Stimulated activated CD4-positive, alpha-beta T cell treated with anti-CD3 and anti-CD28 coated beads, TNF-alpha, amount 100 ng/mL, for 48 hours (primary cell): ENCODE results near the gene RTN4R.
"Not testable (repeated sequence)": the region's sequence is repeated elsewhere in the genome, so short reads cannot be mapped to it uniquely, and the experiment has no call there.

Experiments
- DNase-seq, 3 donors: peaks; one replicate each; pipeline ENCODE4 v3.0.0-alpha.2; 2020; ENCODE audit warnings: low read depth in 3 of 3

RTN4R gene

DNA sequence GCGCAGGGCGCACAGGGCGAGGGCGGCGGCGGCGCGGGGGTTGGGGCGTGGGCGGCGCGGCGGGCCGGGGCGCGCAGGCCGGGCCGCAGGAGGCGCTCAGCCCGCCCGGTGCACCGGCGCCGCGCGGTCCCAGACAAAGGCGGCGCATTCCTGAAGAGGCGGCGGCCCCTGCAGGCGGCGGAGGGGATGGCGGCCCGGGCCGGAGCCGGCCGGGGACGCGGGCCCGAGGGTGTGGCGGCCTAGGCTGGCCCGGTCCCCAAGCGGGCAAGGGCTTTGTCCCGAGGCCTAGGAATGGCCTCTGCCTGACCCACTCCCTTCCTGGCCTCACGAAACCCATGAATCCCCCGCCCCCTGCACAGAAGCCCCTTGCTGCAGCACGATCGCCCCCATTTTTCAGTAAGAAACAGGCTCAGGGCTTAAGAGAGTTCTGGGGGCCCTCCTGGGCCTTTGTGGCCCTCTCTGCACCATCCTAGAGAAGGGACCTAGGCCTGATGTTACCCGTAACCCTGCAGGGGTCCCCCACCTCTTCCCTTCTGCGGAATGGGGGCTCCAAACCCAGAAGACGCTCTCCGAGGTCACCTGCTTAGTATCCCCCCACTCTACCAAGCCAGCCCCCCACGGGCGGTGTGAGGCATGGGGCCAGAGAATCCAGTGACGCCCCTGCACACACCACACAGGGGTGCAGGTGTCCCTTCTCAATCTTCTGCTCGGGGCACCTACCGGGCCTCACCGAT is at the start of gene RTN4R:
Gene RTN4R, minus strand, starts transcription at position 40 of the 734 bp plus-strand sequence. CDS start 226 bp downstream, outside the sequence.
- peak in 2 of 3 donors; percentile 27 to 48 for DNase-seq

DNA sequence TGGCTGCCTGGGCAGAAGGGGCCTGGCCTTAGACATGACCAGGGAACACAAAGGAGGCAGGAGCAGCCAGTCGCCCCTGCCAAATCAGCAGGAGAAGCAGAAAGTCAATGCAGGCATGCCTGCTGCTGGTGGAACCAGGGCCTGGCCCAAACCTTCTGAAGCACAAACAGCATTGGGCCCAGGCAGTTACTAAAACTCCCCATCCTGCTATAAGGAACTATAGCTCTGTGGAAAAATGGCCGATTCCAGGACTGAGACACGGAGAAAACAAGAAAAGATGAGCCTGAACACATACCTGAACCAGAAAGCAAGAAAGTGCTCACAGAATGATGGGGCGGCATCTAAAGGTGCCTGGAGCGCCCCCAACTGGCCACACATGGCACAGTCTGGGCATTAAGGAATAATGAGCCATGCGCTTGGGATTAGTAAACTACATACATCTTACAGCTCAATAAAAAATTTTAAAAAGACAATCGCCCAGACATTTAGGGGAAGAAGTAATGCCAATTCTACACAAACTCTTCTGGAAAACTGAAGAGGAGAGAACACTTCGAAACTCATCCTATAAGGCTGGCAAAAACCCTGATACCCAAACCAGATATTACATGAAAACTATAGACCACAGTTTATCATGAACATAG is 49.4 kb upstream of the RTN4R start:
- not testable (repeated sequence) for DNase-seq

DNA sequence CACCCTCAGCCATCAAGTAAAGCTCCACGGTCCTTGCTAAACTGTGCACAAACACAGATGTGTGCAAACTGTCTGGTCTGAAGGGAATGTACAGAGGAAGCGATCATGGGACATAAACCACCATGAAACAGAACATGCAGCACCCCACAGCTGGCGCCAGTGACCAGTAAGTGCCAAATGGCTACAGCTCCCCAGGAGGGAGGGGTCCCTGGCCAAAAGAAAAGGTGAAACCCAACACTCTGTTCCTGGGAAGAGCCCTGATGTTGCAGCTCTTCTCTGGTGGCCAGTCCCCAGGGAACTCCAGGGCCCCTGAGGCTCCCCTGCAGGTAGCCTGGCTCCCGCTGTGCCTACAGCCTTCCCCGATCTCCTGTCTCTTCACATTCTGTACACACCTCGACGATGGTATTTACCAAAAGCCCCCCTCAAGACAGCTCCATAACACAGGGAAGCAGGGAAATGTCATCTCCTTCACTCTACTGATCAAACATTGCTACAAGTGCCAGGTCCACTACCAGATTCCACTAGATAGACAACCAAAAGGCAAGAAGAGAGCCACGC is 48.8 kb upstream of the RTN4R start:
- no peak for DNase-seq

DNA sequence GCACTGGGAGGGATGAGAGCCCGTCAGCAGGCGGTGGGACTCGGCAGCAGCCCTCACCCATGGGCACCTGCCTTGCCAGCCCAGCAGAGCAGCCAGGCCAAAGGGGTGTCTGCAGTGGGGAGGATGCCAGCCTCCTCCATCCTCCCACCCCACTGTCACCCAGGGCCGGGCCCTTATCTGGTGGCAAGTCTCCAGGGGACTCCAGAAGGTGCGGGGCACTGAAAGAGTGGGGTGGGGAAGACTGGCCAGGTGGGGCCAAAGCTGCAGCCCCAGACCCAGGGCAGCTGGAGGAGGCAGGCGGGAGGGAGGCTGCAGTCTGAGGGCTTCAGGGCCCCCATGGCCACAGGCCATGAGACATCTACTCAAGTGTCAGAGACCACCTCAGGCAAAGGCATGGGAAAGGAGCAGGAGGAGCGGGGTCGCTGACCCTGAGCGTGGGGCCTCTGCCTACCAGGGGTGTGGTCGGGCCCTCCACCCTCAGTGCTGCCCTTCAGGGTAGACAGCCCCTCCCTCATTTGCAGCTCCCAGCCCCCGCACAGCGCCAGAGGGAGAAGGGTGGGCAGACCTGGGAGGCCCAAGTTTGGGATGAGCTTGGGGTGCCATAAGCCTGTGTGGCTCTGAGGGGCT is 48.2 kb upstream of the RTN4R start:
- no peak for DNase-seq

DNA sequence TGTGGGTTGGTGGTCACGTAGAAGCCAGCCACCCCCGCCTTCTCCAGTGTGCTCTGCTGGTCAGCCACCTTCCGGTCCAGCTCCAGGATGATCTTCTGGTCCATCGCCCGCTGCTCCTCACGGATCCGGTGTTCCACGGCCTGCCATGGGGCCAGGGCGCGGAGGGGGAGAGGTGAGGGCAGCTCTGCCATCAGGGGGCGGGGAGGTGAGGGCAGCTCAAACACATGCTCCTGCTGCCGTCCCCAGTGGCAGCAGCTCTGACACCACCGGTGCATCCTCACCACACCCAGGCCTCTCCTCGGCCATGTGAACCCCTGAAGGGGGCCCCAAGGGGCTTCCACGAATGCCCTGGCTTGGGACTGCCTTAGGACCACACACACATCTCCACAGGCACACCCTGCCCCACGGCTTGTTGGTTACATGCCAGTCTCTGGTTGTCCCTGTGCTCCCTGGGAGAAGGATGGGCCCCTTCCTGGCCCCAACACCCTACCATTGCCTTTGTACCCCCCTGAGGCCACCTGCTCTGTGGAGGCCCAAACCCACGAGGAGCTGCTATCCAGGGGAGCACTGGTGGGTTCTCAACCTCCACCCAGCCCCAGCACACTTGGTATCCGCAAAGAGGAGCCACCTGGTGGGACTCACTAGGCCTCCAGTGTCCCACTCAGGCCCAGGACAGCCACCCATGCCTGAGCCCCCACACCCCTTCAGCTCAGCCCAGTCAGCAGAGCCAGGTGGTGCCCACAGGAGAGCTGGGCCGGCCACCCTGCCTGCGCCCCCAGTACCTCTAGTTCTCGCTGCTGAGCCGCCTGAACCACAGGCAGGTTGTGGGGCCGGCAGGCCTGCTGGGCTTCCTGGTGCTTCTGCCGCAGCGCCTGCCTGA is 47.5 kb upstream of the RTN4R start:
- no peak for DNase-seq

DNA sequence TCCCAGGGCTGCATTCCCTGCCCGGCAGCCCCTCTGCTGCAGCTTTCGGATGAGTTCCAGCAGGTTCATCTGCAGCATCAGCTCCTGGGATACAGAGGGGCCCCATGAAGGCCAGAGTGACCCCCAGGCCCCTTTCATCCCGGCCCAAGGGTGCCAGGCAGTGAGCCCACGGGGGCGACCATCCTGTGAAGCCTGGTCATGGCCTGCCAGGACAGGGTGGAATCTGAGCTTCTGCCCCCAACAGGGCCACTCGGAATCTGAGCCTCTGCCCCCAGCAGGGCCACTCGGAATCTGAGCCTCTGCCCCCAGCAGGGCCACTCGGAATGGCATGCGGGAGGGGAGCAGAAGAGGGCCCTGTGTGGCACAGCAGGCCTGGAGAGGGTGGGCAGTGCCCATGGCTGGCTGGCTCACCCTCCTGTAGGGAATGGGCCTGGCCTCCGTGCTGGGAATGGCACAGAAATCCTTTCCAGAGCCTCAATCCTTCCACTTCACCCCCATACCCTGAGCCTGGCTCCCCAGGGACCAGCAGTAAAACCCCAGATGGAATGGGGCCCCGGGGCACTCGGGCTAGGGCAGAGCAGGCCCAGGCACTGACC is 46.7 kb upstream of the RTN4R start:
- DNase-seq, result not testable (repeated sequence)

DNA sequence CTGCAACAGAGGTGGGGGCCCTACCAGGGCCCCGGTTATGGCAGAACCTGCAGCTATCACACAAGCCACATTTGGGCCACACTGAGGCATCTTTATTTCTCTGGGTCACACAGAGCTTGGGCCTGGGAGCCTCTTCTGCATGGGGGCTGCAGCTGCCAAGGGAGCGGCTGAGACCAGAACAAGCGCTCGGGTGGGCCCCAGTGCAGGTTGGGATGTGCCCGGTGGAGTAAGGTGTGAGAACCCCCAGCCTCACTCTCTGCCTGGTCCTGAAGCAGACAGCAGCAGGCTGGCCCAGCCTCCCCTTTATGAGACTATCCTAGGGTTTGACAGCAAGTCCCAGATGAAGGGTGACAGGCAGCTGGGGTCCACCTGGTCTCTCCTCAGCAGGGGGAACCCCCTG is 46.1 kb upstream of the RTN4R start:
- DNase-seq, result not testable (repeated sequence)

DNA sequence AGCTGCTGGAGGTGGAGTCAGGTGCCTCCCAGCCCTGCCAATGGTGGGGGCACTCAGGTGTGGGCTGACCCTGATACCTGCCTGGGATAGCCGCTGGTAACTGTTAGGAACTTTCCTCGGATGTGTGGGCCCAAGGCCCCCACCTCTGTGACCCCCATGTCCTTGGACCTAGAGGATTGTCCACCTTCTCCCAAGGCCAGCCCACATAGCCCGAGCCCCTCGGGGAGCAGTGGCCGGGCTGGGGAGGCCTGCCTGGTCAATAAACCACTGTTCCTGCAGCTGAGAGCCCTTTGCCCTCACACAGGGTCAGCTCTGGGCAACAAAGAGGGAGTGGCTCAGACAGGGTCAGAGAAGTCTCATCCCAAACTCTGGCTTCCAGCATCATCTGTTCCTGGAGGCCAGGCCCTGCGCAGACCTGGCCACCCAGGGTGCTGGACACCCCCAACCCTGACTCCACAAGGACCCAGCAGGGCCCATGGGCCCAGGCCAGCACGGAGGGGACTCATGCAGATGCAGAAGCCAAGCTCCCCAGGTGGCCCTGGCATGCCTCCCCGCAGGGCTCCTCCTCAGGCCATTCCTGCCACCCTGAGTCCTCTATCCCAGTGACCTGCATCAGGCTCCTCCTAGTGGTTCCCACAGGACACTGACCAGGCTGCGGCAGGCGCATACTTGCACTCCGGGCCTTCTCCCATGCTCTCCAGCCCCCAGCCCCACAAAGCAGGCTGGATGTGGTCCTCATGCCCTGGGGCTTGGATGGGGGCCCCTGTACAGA is 45.4 kb upstream of the RTN4R start:
- DNase-seq, result not testable (repeated sequence)

DNA sequence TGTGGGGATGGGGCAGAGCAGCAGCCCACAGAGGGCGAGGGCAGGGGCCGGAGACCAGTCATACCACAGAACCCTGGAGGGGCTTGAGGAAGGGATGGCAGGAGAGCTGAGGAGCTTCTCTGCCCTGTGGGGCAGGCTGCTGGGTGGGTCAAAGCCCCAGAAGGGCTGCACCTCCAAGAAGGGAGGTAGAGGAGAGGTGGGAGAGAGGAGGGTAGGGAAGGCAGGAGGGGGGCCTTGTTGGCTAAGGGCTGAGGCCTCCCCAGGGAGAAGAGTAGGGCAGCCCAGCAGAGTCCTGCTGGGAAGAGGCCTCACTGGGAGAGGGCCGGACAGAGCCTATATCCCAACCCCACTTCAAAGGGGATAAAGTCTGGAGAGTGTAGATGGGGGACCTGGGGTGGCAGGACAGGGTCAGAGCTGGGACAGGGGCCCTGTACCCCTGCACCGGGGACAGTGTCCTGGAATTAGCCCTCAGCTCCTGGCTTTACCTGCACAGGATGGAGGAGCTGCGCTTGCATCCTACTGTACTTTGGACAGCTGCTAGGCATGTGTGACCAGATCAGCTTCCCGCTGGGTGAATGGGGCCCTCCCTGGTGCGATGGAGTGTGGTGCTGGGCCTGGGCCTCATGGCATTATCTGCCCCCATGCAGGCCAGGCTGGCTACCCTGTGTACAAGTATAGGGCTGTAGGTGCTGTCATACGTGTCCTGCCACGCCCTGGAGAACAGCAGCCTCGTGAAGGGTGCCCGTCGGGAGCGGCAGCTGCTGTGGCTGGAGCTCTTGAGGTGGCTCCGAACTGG is 44.5 kb upstream of the RTN4R start:
- DNase-seq, result no peak

DNA sequence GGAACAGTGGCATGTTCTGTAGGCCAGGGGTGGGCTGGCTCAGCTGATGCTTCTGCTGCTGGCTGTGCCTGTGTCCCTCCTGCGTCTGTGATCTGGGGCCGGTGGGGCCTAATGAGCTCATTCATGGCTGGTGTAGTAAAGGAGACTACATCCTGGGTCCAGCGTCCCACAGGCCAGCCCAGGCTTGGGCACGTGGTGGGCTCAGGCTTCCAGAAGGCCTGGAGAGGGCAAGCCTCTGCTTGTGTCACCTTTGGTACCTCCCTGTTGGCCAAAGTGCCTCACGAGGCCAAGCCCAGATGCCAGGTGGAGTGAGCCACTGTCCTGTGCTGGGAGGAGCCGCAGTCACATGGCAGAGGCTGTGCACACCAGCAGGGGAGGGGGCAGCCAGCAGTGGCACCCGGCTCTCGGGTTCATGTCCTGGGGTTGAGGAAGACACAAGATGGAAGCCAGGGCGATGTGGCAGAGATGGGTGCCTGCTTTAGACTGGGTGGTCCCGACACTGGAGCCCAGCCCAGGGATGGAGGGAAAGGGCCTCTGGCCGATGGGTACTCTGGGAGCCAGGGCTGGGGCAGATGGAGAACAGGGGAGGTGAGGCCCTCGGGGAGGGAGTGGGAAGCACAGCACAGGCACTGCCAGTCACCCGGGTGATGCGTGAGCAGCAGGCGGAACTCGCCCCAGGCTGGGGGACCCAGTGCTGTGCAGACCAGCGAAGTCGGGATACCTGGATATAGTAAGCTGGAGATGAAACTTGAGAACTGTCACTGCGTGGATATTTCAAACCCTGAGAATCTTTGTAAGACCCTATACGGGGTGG is 43.3 kb upstream of the RTN4R start:
- DNase-seq, result not testable (repeated sequence)

DNA sequence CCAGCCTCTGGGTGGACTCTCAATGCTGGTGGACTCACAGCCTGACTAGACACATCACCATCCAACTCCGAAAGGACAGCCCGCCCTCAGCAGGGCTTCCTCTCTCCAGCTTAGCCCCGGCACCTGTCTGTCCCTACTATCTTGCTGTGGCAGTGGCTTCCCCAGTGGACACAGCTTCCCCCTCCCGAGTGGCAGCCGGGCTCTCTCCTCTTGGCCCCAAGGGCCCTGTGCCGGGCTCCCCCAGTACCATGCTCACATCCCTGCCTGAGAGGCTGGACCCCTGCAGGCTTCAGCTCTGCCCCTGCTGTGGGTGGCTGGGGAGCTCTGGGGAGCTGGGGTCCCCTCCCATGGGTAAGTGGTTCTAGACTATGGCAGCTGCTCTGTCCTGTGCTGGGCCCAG is 42.7 kb upstream of the RTN4R start:
- DNase-seq, result not testable (repeated sequence)

DNA sequence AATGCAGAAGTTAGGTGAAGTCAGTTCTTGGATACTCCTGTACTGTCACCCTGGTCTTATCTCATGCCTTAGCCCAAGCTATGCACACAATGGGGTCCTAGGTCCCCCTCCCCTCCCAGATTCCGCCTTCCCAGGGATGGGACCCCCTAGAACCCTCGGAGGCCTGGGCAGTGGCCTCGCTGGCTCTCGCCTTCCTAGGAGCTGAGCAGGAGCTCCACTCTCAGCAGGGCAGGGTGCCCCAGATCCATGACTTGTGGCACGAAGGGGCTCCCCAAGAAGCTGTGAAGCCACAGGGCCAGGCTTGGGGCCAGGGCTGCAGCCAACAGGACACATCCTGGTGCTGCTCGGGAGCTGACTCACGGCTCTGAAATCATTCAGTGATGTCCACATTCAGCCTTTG is 42.1 kb upstream of the RTN4R start:
- DNase-seq, result not testable (repeated sequence)

DNA sequence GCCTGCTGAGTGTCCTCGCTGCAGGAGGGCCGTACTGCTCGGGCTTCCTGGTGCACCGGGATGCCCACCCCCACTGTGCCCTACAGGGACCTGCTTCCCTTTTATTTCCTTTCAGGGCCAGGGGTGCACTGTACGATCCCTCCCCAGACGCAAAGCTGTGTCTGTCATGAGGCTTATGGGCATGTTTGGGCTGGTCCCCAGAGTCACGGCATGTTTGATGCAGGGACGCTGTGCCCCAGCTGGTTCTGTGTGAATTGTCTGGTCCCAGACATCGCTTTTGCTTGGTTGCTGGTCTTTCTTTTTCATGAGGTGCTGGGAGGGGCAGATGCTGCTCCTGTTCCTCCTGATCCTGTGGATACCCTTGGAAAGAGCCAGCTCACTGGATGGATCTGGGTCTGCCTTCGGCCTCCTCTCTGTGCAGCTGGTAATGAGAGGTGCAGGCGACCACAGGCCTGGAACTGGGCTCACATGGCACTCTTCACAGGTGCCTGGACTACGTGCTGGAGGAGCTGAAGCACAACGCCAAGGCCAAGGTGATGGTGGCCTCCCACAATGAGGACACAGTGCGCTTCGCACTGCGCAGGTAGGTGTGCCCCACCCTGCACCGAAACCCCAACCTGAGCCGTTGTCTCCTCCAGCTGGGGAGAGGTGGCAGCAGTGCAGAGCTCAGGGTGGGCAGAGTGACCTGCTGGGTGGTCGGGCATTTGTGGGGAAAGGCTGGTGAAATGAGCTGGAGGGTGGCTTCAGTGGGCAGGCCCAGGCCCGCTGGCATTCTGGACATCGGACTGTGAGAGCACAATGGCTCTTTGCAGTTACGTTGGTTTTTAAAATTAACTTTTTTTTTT is 40.9 kb upstream of the RTN4R start:
- DNase-seq, result not testable (repeated sequence)

DNA sequence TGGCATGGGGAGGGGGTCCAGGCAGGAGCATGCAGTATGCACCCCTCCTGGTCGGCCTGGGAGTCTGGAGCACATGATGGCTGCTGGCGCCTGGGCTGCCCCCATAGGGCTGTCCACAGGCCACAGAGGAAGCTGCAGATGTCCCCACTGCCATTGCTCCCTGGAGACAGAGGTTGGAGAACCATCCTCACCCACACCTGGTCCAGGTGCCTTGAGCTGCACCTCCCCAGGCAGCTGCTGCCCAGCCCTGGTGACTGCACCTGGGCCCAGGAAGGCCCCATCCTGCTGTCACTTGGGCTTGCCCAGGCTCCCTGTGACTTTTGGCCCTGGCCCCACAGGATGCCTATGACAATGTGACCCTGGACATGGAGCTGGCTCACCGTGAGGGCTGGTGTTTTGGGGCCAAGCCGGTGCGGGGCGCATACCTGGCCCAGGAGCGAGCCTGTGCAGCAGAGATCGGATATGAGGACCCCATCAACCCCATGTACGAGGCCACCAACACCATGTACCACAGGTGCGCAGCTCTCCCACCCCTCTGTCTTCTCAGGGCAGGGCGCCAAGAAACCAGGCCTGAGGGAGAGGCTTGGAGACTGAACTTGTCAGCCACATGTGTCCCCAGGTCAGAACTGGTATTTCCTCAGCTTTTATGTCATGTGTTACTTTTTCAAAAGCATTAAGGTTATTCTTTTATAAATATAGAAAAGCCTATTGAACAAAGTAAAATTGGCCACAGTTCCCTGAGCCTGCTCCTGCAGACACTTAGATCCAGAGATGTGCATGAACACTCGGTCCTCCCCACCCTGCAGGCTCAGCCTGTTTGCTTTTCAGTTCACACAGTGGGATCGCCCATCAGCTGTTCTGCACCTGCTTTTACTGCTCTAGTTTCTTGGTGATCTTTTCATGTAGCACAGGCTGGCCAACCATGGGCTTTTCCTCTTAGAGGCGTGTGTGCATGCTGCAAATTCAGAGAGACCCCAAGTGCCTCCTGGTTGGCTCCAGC is 39.6 kb upstream of the RTN4R start:
- DNase-seq, result not testable (repeated sequence)

DNA sequence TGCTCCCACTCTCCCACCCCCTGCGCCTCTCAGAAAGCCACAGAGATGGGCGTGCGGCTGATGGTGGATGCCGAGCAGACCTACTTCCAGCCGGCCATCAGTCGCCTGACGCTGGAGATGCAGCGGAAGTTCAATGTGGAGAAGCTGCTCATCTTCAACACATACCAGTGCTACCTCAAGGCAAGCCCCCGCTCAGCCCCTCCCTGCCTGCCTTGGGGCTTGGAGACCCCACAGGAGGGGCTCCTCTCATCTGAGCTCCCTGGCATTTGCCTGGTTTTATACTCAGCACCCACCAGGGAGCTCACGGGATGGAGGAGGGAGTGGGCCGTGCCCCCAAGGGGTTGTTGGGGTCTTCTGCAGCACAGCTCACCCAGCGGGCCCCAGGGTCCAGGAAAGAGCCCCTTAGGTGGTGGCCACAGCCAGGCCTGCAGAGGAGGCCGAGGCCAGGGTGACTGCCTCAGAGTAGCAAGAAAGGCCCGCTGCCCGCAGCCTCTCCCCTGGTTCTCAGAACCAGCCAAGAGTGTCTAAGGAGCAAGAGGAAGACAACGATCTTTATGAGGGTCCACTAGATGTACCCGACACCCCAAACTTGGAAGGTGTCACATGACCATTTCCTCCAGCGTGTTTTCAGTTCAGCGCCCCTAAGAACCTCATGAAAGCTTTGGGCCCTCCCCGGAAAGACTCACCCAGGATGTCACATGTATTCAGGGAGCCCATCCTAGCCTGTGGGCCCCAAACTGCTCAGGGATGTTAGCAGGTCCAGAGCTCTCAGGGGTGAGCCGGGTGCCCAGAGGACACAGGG is 38.7 kb upstream of the RTN4R start:
- not testable (repeated sequence) for DNase-seq
